Right renal pelvis (tissue), 4 donors: ENCODE data around the gene STH. TPM values are rescaled to one million over a fixed set of nuclear protein-coding genes. Genes with fewer than 3 reads are reported as not detected.
"Not testable (repeated sequence)": the region's sequence is repeated elsewhere in the genome, so short reads cannot be mapped to it uniquely, and the experiment has no call there.

Source experiments
- DNase-seq, 4 donors: peaks; one replicate each; pipeline ENCODE4 v3.0.0-alpha.2; 2013; ENCODE audit warnings: low read depth in 4 of 4, low spot score in 3 of 4, missing footprints in 1 of 4
- polyA plus RNA-seq, 4 donors: library from polyadenylated mRNA; unstranded; fragments of 120-200 nt; gene quantifications; one replicate each; pipeline ENCODE4 v1.2.1, GENCODE V29; 2013; ENCODE audit not compliant: insufficient read length in 4 of 4

The STH gene
- polyA plus RNA-seq, 4 donors: not detected

DNA sequence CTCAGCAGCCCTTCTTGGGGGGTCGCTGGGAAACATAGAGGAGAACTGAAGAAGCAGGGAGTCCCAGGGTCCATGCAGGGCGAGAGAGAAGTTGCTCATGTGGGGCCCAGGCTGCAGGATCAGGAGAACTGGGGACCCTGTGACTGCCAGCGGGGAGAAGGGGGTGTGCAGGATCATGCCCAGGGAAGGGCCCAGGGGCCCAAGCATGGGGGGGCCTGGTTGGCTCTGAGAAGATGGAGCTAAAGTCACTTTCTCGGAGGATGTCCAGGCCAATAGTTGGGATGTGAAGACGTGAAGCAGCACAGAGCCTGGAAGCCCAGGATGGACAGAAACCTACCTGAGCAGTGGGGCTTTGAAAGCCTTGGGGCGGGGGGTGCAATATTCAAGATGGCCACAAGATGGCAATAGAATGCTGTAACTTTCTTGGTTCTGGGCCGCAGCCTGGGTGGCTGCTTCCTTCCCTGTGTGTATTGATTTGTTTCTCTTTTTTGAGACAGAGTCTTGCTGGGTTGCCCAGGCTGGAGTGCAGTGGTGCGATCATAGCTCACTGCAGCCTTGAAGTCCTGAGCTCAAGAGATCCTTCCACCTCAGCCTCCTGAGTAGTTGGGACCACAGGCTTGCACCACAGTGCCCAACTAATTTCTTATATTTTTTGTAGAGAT lies 3.4 kb downstream of the STH start:
- peak; percentile 39 to 67 (median 46) for DNase-seq

DNA sequence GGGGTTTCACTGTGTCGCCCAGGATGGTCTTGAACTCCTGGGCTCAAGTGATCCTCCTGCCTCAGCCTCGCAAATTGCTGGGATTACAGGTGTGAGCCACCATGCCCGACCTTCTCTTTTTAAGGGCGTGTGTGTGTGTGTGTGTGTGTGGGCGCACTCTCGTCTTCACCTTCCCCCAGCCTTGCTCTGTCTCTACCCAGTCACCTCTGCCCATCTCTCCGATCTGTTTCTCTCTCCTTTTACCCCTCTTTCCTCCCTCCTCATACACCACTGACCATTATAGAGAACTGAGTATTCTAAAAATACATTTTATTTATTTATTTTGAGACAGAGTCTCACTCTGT lies 3.9 kb downstream of the STH start:
- DNase-seq: no peak

DNA sequence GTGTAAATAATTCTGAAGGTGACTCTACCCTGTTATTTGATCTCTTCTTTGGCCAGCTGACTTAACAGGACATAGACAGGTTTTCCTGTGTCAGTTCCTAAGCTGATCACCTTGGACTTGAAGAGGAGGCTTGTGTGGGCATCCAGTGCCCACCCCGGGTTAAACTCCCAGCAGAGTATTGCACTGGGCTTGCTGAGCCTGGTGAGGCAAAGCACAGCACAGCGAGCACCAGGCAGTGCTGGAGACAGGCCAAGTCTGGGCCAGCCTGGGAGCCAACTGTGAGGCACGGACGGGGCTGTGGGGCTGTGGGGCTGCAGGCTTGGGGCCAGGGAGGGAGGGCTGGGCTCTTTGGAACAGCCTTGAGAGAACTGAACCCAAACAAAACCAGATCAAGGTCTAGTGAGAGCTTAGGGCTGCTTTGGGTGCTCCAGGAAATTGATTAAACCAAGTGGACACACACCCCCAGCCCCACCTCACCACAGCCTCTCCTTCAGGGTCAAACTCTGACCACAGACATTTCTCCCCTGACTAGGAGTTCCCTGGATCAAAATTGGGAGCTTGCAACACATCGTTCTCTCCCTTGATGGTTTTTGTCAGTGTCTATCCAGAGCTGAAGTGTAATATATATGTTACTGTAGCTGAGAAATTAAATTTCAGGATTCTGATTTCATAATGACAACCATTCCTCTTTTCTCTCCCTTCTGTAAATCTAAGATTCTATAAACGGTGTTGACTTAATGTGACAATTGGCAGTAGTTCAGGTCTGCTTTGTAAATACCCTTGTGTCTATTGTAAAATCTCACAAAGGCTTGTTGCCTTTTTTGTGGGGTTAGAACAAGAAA lies 5.1 kb downstream of the STH start:
- DNase-seq: no peak

DNA sequence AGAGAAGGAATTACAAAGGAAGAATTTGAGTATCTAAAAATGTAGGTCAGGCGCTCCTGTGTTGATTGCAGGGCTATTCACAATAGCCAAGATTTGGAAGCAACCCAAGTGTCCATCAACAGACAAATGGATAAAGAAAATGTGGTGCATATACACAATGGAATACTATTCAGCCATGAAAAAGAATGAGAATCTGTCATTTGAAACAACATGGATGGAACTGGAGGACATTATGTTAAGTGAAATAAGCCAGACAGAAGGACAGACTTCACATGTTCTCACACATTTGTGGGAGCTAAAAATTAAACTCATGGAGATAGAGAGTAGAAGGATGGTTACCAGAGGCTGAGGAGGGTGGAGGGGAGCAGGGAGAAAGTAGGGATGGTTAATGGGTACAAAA lies 7.0 kb downstream of the STH start:
- DNase-seq: not testable (repeated sequence)

GRCh38 chr17:46007461-46007965 lies 8.5 kb downstream of the STH start:
- no peak for DNase-seq

DNA sequence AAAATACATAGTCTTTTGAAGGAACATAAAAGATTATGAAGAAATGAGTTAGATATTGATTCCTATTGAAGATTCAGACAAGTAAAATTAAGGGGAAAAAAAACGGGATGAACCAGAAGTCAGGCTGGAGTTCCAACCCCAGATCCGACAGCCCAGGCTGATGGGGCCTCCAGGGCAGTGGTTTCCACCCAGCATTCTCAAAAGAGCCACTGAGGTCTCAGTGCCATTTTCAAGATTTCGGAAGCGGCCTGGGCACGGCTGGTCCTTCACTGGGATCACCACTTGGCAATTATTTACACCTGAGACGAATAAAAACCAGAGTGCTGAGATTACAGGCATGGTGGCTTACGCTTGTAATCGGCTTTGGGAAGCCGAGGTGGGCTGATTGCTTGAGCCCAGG lies 9.5 kb downstream of the STH start:
- DNase-seq: no peak

DNA sequence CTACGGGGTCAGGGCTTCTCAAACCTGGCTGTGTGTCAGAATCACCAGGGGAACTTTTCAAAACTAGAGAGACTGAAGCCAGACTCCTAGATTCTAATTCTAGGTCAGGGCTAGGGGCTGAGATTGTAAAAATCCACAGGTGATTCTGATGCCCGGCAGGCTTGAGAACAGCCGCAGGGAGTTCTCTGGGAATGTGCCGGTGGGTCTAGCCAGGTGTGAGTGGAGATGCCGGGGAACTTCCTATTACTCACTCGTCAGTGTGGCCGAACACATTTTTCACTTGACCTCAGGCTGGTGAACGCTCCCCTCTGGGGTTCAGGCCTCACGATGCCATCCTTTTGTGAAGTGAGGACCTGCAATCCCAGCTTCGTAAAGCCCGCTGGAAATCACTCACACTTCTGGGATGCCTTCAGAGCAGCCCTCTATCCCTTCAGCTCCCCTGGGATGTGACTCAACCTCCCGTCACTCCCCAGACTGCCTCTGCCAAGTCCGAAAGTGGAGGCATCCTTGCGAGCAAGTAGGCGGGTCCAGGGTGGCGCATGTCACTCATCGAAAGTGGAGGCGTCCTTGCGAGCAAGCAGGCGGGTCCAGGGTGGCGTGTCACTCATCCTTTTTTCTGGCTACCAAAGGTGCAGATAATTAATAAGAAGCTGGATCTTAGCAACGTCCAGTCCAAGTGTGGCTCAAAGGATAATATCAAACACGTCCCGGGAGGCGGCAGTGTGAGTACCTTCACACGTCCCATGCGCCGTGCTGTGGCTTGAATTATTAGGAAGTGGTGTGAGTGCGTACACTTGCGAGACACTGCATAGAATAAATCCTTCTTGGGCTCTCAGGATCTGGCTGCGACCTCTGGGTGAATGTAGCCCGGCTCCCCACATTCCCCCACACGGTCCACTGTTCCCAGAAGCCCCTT lies 10.9 kb downstream of the STH start:
- no peak for DNase-seq

DNA sequence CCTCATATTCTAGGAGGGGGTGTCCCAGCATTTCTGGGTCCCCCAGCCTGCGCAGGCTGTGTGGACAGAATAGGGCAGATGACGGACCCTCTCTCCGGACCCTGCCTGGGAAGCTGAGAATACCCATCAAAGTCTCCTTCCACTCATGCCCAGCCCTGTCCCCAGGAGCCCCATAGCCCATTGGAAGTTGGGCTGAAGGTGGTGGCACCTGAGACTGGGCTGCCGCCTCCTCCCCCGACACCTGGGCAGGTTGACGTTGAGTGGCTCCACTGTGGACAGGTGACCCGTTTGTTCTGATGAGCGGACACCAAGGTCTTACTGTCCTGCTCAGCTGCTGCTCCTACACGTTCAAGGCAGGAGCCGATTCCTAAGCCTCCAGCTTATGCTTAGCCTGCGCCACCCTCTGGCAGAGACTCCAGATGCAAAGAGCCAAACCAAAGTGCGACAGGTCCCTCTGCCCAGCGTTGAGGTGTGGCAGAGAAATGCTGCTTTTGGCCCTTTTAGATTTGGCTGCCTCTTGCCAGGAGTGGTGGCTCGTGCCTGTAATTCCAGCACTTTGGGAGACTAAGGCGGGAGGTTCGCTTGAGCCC lies 11.6 kb downstream of the STH start:
- no peak for DNase-seq

DNA sequence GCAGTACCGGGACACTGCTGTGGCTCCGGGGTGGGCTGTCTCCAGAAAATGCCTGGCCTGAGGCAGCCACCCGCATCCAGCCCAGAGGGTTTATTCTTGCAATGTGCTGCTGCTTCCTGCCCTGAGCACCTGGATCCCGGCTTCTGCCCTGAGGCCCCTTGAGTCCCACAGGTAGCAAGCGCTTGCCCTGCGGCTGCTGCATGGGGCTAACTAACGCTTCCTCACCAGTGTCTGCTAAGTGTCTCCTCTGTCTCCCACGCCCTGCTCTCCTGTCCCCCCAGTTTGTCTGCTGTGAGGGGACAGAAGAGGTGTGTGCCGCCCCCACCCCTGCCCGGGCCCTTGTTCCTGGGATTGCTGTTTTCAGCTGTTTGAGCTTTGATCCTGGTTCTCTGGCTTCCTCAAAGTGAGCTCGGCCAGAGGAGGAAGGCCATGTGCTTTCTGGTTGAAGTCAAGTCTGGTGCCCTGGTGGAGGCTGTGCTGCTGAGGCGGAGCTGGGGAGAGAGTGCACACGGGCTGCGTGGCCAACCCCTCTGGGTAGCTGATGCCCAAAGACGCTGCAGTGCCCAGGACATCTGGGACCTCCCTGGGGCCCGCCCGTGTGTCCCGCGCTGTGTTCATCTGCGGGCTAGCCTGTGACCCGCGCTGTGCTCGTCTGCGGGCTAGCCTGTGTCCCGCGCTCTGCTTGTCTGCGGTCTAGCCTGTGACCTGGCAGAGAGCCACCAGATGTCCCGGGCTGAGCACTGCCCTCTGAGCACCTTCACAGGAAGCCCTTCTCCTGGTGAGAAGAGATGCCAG lies 12.9 kb downstream of the STH start:
- no peak for DNase-seq

DNA sequence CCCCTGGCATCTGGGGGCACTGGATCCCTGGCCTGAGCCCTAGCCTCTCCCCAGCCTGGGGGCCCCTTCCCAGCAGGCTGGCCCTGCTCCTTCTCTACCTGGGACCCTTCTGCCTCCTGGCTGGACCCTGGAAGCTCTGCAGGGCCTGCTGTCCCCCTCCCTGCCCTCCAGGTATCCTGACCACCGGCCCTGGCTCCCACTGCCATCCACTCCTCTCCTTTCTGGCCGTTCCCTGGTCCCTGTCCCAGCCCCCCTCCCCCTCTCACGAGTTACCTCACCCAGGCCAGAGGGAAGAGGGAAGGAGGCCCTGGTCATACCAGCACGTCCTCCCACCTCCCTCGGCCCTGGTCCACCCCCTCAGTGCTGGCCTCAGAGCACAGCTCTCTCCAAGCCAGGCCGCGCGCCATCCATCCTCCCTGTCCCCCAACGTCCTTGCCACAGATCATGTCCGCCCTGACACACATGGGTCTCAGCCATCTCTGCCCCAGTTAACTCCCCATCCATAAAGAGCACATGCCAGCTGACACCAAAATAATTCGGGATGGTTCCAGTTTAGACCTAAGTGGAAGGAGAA lies 13.5 kb downstream of the STH start:
- DNase-seq: no peak

DNA sequence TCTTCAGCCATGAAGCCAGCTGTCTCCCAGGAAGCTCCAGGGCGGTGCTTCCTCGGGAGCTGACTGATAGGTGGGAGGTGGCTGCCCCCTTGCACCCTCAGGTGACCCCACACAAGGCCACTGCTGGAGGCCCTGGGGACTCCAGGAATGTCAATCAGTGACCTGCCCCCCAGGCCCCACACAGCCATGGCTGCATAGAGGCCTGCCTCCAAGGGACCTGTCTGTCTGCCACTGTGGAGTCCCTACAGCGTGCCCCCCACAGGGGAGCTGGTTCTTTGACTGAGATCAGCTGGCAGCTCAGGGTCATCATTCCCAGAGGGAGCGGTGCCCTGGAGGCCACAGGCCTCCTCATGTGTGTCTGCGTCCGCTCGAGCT lies 14.1 kb downstream of the STH start:
- DNase-seq: no peak

- DNase-seq: no peak
Observed at GRCh38 chr17:46013502-46014165, 14.6 kb downstream of the STH start.

GRCh38 chr17:46019408-46019925 lies 20.4 kb downstream of the STH start:
- DNase-seq: not testable (repeated sequence)

DNA sequence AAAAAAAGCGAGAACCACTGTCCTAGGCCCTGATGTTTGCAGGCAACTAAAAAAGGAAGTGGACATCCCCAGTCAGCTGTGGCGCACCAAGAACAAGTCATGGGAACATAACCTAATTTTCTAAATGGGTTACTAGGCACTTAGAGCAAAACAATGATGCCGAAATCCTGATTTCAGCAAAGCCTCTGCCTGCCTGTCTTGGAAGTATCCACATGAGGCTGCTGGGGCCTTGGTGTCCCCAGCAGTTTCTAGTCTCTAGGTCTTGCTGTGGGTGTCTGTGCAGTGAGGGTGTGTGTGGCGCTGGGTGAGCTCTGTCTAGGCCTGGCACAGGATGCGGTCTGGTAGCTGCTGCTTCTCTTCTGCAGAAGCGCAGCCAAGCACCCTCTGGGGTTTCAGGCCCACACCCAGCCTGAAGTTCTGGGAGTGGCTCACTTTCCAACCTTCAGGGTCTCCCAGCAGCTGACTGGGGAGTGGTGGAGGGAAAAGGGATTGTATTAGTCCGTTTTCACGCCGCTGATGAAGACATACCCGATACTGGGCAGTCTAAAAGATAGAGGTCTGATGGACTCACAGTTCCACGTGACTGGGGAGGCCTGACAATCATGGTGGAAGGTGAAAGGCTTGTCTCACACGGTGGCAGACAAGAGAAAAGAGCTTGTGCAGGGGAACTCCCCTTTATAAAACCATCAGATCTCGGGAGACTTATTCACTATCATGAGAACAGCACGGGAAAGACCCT lies 21.1 kb downstream of the STH start:
- DNase-seq: no peak

GRCh38 chr17:46020998-46021397 lies 21.9 kb downstream of the STH start:
- no peak for DNase-seq

GRCh38 chr17:46023366-46023765 lies 24.3 kb downstream of the STH start:
- DNase-seq: not testable (repeated sequence)

DNA sequence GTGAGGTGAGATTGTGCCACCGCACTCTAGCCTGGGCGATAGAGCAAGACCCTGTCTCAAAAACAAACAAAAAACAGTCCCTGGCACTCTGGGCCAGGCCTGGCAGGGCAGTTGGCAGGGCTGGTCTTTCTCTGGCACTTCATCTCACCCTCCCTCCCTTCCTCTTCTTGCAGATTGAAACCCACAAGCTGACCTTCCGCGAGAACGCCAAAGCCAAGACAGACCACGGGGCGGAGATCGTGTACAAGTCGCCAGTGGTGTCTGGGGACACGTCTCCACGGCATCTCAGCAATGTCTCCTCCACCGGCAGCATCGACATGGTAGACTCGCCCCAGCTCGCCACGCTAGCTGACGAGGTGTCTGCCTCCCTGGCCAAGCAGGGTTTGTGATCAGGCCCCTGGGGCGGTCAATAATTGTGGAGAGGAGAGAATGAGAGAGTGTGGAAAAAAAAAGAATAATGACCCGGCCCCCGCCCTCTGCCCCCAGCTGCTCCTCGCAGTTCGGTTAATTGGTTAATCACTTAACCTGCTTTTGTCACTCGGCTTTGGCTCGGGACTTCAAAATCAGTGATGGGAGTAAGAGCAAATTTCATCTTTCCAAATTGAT lies 24.8 kb downstream of the STH start:
- no peak for DNase-seq

- DNase-seq: no peak
Observed at GRCh38 chr17:46024590-46024989, 25.5 kb downstream of the STH start.
